ENCODE measurements around the gene IL1RAPL2.
"Not testable (repeated sequence)": the region's sequence is repeated elsewhere in the genome, so short reads cannot be mapped to it uniquely, and the experiment has no call there.

The IL1RAPL2 gene

DNA sequence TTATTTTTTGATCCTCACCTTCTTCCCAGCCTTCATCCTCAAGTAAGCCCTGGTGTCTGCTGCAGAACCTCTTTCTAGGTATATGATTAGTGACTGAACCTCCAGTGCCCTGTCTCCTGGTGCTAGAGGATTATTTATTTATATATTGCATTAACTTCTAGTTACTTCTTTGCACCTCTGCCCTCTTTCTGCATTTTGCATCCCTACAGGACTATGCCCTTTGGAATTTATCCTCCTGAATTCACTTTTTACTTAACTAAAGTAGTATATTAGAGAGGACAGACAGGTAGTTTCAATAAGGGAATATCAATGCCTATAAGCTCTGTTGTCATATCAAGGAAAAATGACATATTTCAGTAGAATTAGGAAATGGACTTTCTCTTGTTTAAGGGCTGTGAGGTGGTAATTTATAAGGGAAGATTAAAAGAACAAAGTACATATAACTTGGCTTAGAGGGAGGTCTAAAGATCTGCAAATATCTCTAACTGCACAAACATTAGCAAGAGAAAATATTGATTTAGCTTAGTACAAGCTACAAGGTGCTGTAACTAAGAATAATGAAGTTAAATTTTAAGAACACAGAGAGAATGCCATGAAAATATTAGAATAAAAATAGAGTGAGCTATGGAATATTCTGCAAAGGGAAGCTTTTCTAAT lies 472.8 kb downstream of the IL1RAPL2 start:
- no peak for DNase-seq

- no peak for DNase-seq
Measured at GRCh38 chrX:105050921-105051320, 484.9 kb downstream of the IL1RAPL2 start.

DNA sequence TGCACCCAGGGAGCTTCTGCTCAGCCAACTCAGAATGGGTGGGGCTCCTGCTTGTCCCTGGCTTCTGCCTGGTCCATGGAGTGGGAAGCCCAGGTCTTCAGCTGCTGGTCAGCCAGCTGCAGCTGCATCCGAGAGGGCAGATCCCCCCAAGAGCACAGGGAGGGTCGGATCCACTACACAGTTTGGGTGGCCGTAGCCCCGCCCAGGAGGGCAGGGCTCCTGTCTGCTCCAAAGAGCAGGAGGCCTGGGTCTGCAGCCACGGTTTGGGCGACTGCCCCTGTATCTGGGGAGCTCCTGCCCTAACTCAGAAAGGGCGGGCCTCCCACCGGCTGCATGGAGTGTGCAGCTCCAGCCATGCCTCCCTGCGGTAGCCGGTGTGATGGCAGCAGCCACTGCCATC lies 485.4 kb downstream of the IL1RAPL2 start:
- DNase-seq = no peak

DNA sequence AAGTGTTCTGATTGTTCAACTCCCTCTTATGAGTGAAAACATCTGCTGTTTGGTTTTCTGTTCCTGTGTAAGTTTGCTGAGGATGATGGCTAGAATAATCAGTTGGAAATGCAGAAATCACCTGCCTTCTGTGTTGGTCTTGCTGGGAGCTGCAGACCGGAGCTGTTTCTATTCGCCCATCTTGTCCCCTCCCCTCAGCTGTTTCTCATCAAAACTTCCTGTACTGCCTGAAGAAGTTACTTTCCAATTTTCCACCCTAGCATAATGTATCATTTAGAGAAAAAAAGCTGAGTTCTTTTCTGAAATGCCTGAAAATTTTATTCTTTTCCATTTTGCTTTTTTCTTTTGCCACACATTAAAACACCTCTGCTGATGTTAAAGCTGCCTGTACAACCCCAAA lies 486.9 kb downstream of the IL1RAPL2 start:
- no peak for DNase-seq

DNA sequence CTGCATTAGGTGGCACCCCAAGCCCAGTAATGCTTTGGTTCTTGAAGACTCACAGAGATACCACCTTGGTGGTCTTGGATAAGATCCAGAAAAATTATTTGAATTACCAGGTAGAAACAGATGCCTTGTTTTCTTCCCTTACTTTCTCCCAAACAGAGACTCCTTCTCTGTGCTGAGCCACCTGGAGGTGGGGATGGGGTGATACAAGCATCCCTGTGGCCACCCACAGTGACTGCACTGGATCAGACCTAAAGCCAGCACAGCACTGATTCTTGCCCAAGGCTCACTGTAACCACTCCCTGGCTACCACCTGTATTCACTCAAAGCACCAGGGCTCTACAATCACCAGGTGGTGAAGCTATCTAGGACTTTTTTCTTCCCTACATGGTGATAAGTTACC lies 497.7 kb downstream of the IL1RAPL2 start:
- DNase-seq = no peak

- no peak for DNase-seq
Measured at GRCh38 chrX:105098201-105098600, 532.2 kb downstream of the IL1RAPL2 start.

GRCh38 chrX:105098812-105099211 lies 532.8 kb downstream of the IL1RAPL2 start:
- no peak for DNase-seq

GRCh38 chrX:105101378-105101777 lies 535.4 kb downstream of the IL1RAPL2 start:
- DNase-seq = no peak

DNA sequence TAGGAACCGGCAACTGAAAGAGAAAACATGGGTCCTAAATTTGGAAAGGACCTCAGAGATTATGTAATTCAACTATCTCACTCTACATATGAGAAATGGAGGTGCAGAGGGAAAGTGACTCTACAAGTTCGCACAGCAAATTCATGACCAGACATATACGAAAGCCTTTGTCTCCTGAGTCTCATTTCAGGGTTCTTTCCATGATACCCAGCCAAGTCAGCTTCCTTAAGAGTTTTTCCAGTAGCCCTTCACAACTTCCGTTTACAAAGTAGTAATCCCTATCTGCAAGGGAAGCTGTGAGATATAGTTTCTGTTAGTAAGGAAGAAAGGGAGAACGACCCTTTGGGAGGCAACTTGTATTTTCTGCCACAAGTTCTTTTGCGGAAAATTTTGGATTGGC lies 543.9 kb downstream of the IL1RAPL2 start:
- no peak for DNase-seq

DNA sequence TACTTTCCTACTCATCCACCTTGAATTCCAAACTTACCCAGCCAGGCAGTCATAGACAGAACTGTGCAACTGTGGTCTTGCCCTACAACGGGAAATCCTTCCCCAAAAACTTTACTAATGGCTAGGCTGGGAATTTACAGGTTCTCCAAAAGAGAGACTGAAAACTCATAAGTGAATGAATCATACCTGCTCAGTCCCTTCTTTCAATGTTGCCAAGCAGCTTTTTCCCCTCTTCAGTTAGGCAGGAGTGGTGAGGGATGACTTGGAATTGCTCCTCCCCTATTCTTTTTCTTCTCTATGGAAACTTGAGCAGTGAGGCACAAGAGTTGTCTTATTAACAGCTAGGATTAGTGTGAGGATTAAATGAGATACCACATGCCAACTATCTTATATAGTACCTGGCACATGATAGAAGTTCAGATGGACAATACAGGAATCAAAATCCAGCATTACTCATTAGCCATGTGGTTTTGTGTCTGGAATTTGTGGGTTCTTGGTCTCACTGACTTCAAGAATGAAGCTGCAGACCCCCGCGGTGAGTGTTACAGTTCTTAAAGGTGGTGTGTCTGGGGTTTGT lies 548.6 kb downstream of the IL1RAPL2 start:
- no peak for DNase-seq

DNA sequence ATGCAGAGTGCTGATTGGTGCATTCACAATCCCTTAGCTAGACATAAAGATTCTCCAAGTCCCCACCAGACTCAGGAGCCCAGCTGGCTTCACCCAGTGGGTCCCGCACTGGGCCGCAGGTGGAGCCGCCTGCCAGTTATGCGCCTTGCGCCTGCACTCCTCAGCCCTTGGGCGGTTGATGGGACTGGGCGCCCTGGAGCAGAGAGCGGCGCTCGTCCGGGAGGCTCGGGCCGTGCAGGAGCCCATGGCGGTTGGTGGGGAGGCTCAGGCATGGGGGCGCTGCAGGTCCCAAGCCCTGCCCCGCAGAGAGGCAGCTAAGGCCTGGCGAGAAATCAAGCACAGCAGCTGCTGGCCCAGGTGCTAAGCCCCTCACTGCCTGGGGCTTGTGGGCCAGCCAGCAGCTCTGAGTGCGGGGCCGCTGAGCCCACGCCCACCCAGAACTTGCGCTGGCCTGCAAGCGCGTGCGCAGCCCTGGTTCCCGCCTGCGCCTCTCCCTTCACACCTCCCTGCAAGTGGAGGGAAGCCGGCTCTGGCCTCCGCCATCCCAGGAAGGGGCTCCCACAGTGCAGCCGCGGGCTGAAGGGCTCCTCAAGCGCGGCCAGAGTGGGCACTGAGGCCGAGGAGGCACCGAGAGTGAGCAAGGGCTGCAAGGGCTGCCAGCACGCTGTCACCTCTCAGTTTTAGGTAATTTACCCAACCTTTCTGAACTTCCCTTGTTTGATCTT lies 549.8 kb downstream of the IL1RAPL2 start:
- not testable (repeated sequence) for DNase-seq

DNA sequence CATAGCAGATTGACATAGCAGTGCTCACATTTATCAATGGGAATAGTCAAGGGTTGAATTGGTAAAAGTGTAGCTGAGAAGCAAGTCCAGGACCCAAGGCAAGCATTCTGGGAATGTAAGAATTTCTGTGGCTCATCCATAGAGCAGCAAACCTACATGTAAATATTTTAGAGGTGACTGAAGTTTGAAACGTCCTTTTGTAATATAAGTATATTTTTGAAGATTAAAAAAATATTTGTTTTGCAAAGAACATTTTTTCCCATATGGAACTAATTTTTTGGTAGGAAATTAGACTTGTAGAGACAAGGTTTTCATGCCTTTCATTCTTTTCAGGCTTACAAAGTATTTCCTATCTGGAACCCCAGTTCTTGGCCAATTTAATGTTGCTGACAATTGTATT lies 550.5 kb downstream of the IL1RAPL2 start:
- DNase-seq = no peak

DNA sequence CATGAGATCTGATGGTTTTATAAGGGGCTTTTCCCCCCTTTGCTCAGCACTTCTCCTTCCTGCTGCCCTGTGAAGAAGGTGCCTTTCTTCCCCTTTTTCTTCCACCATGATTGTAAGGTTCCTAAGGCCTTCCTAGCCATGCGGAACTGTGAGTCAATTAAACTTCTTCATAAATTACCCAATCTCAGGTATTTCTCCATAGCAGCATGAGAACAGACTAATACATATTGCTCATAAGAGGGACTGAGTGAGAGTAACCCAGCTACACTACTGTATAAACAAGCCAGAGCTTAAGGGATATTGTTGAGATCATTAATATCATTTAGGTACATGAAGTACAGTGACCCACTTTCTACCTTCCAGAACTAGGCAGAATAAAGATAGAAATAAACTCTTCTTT lies 551.6 kb downstream of the IL1RAPL2 start:
- DNase-seq = no peak

GRCh38 chrX:105120463-105120862 lies 554.5 kb downstream of the IL1RAPL2 start:
- no peak for DNase-seq

DNA sequence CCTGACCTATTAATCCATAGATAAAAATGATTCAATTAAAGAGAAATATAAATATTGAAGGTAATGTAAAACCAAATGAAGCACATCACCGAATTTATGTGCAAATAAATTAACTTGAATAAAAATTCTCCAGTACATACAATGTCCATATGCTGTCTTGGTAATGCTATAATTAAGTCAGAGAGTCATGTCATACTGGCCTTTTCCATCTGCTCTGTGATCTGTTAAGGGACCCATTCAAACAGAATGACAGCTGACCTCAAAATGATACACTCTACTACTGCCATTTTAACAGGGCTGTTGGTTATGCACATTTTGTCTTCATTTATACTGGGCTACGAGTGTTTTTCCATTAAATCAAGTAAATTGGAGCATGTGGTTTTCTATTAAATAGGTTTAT lies 555.2 kb downstream of the IL1RAPL2 start:
- no peak for DNase-seq

GRCh38 chrX:105126201-105126600 lies 560.2 kb downstream of the IL1RAPL2 start:
- no peak for DNase-seq

GRCh38 chrX:105134273-105134672 lies 568.3 kb downstream of the IL1RAPL2 start:
- DNase-seq = no peak

DNA sequence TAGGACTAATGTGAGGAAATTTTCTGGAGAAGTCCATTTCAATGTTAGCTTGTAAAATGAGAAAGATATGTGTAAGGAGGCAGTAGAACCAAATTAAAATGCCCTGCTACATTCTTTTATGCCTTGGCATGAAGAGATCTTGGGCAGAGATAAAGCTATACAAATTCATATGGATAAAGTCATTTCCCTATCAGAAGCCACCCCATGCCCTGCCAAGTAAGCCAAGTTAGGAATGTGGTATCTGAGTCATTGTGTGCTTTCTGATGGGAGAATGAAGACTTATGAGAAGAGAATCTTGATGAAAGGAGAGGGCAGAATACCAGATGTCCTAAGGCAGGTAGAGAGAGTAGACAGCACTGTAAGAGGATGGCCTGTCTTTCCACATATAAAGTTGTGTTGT lies 570.8 kb downstream of the IL1RAPL2 start:
- DNase-seq = no peak

- no peak for DNase-seq
Measured at GRCh38 chrX:105150036-105150435, 584.0 kb downstream of the IL1RAPL2 start.

DNA sequence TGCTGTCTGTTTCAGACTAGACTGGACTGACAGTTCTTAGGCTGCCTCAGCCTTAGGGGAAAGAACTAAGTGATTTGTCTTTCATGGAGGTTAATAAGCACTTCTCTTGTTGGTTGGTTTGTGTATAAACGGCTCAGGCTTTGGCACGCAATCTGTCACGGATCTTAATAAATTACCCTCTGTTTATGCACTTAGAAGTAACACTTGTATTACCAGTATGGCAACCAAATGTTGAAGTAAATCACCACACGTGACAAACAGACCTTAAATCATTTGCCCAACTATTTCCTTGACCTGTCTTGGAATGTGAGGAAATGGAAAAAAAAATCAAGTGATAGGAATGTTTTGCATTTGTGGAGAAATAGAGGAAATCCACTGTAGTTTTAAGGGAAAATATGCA lies 584.6 kb downstream of the IL1RAPL2 start:
- DNase-seq = no peak

DNA sequence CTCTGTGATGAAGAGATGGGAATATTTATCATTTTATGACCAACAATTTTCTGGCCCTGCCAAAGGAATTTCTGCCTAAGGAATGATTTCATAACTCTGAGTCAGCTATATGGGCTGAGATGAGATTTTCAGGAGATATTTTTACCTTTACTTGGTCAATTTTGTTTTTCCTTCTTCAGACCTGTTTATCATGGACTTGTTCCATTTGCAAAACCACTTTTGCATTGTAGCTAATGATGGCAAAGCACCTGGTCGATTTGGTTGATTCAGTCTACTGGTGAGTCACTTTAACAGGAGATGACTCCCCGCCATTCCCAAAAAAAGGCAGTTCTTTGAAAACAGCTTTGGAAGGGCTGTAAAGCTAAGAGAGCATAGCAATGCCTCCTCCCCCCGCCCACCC lies 601.2 kb downstream of the IL1RAPL2 start:
- no peak for DNase-seq

DNA sequence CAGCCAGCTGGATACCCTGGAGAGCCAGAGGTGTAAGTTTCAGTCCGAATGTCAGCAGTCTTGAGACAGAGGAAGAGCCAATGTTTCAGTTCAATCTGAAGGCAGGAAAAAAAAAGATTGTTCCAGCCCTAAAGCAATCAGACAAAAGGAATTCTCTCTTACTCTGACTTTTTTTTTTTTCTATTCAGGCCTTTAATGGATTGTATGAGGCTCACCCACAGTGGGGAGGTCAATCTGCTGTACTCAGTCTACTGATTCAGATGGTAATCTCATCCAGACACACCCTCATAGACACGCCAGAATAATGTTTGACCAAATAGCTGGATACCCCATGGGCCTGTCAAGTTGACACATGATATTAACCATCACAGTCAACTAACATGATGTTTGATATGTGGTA lies 602.6 kb downstream of the IL1RAPL2 start:
- no peak for DNase-seq

GRCh38 chrX:105173071-105173470 lies 607.1 kb downstream of the IL1RAPL2 start:
- no peak for DNase-seq

DNA sequence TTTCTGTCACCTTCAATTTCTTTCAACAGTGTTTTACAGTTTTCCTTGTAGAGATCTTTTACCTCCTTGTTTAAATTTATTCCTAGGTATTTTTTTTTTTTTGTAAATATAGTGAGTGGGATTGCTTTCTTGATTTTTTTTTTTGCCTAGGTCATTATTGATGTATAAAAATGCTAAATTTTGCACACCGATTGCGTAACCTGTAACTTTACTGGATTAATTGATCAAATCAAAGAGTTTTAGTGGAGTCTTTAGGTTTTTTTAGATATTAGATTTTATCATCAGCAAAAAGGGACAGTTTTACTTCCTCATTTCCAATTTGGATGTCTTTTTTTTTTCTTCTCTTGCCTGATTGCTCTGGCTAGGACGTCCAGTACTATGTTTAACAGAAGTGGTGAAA lies 613.6 kb downstream of the IL1RAPL2 start:
- no peak for DNase-seq

- no peak for DNase-seq
Measured at GRCh38 chrX:105189093-105189492, 623.1 kb downstream of the IL1RAPL2 start.

Measured in GOT3 (cell line).